Spleen (tissue), 11 donors: ENCODE measurements around the gene SLC39A11. TPM values are rescaled to one million over a fixed set of nuclear protein-coding genes. Genes with fewer than 3 reads are reported as not detected.

ENCODE experiments used
- DNase-seq: peaks from one replicate; pipeline ENCODE4 v3.0.0-alpha.2; 2020
- H3K27ac ChIP-seq, 8 donors: fragments of 200-600 bp; sonication (generic) in 7 of 8; 1 replicate in 4 of 8; 2 replicates in 4 of 8; pipeline versions ENCODE4 v1.5.0 to v1.8.0; 2016 to 2021; ENCODE audit warnings: inconsistent platforms in 4 of 8, mild to moderate bottlenecking in 4 of 8, moderate library complexity in 1 of 8
- H3K27me3 ChIP-seq, 7 donors: fragments of 200-600 bp; sonication (generic) in 6 of 7; replicated peaks in 1 of 7; 1 replicate in 4 of 7; 2 replicates in 3 of 7; pipeline versions ENCODE4 v1.5.0 to v1.8.0; 2016 to 2021; ENCODE audit warnings: inconsistent platforms in 3 of 7, mild to moderate bottlenecking in 1 of 7
- H3K36me3 ChIP-seq, 6 donors: fragments of 200-600 bp; sonication (generic) in 5 of 6; 1 replicate in 4 of 6; 2 replicates in 2 of 6; pipeline versions ENCODE4 v1.5.0 to v1.8.0; 2016 to 2021; ENCODE audit warnings: inconsistent platforms in 2 of 6
- H3K4me1 ChIP-seq, 6 donors: fragments of 200-600 bp; sonication (generic) in 5 of 6; 1 replicate in 3 of 6; 2 replicates in 3 of 6; pipeline versions ENCODE4 v1.5.0 to v1.8.0; 2016 to 2021; ENCODE audit warnings: inconsistent platforms in 3 of 6
- H3K4me3 ChIP-seq, 8 donors: fragments of 200-600 bp; sonication (generic) in 7 of 8; 1 replicate in 4 of 8; 2 replicates in 4 of 8; pipeline versions ENCODE4 v1.5.0 to v1.8.0; 2016 to 2021; ENCODE audit warnings: inconsistent platforms in 4 of 8, mild to moderate bottlenecking in 4 of 8, moderate library complexity in 2 of 8
- H3K9me3 ChIP-seq, 8 donors: fragments of 200-600 bp; sonication (generic) in 7 of 8; 1 replicate in 4 of 8; 2 replicates in 4 of 8; pipeline versions ENCODE4 v1.5.0 to v1.8.0; 2016 to 2021; ENCODE audit warnings: inconsistent platforms in 4 of 8
- POLR2A ChIP-seq, 3 donors: fragments of 450-650 bp; IDR thresholded peaks; one replicate each; pipeline ENCODE4 v1.5.1; 2017; ENCODE audit warnings: antibody characterized with exemption in 3 of 3, mild to moderate bottlenecking in 1 of 3
- POLR2AphosphoS5 ChIP-seq, 3 donors: sonication (generic); formaldehyde crosslinking; IDR thresholded peaks; one replicate each; pipeline ENCODE4 v1.5.1; 2017; ENCODE audit warnings: antibody characterized with exemption in 3 of 3
- WGBS, 5 donors: extraction: QIAGEN DNeasy Blood & Tissue Kit in 3 of 5; methylation state at CpG; one replicate each; pipeline versions ENCODE4 v1.1.5 to v1.1.7; 2013 to 2018; 5-methylcytosine and 5-hydroxymethylcytosine counted together
- intact Hi-C: fragments of 100-400 bp; cut with DNase I; formaldehyde crosslinking; loops from one replicate; pipeline ENCODE4 v1.15.0; 2023; ENCODE audit warnings: low total_unique reads
- polyA plus RNA-seq, 3 donors: library from polyadenylated mRNA; stranded (reverse); fragments of 200-250 nt; gene quantifications; one replicate each; pipeline ENCODE4 v1.2.1, GENCODE V29; 2013
- total RNA-seq, 7 donors: library from RNA; depleted of rRNA in 3 of 7; stranded (reverse); fragments of >200 nt in 3 of 7; fragmentation: NEBNext Ultra II Directional in 4 of 7; extraction: Animal tissue kit (Norgen Biotek cat#: 25700) in 4 of 7; gene quantifications; one replicate each; pipeline versions ENCODE4 v1.1.0 to v1.2.1, GENCODE V29; 2016 to 2021
- TF ChIP-seq, protein P1 (sequence below), 11 experiments: fragments of 200-600 bp in 7 of 11; fragments of 450-650 bp in 4 of 11; sonication (generic) in 4 of 11; IDR thresholded peaks in 8 of 11; conservative IDR thresholded peaks in 3 of 11; 1 replicate in 7 of 11; 2 replicates in 4 of 11; pipeline versions ENCODE4 v1.4.0 to v1.8.0; 2016 to 2021; ENCODE audit warnings: antibody characterized with exemption in 11 of 11, inconsistent platforms in 4 of 11, mild to moderate bottlenecking in 1 of 11
- donor health status: healthy with polysubstance abuse.
- donor health status: DM: no; HTN: no; CAD: no; lungs with moderate emphysema.
- donor health status: DM: no; HTN: no; CAD: no.
- donor health status: Bipolar disorder and iron deficiency.
- donor health status: healthy.
- donor health status: DM: no; HTN: no; CAD: no.
- donor health status: DM: yes; HTN: yes; CAD: no.

The SLC39A11 gene
- total and polyA plus RNA-seq, 10 donors = 4.1 to 45.2 (median 27.8) TPM

DNA sequence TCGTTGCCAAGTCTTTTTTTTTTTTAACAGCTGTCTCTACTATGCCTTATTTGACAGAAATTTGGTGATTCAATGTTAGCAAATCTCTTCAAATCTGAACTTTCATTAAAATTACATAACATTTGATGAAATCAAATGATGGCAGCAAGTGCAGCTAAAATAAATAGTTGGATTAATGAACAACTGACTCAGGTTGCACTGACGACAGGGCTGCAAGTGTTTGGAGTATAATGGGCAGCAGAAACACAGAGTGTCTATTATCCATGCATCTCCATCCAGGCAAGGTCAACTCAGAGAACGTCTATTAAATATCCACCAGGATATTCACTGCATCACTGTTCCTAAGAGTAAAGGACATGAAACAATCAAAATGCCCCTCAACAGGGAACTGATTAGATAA is 109.8 kb downstream of the SLC39A11 start:
- intact Hi-C loops = loop anchor here (10.0 kb wide), 2 partner anchors 172 to 258 kb away; no protein-coding TSS in a partner anchor
- 82 to 92% (median 85%) methylated on average over 3 of the region's 3 CpGs for WGBS, 5 donors
- DNase-seq = no peak
- H3K4me1 ChIP-seq = peaks cover 0 to 30% (median 13%) of the 10 kb centered on the region in 6 donors
- H3K4me3 ChIP-seq = no peak overlapping the region
- H3K36me3 ChIP-seq = no peaks in the 10 kb centered on the region
- H3K9me3 ChIP-seq = no peaks in the 10 kb centered on the region
- TF ChIP-seq POLR2A (IDR thresholded peaks at IDR 0.05) (no peak), POLR2AphosphoS5 (IDR thresholded peaks at IDR 0.05) (no peak)
- TF ChIP-seq, protein P1, sequence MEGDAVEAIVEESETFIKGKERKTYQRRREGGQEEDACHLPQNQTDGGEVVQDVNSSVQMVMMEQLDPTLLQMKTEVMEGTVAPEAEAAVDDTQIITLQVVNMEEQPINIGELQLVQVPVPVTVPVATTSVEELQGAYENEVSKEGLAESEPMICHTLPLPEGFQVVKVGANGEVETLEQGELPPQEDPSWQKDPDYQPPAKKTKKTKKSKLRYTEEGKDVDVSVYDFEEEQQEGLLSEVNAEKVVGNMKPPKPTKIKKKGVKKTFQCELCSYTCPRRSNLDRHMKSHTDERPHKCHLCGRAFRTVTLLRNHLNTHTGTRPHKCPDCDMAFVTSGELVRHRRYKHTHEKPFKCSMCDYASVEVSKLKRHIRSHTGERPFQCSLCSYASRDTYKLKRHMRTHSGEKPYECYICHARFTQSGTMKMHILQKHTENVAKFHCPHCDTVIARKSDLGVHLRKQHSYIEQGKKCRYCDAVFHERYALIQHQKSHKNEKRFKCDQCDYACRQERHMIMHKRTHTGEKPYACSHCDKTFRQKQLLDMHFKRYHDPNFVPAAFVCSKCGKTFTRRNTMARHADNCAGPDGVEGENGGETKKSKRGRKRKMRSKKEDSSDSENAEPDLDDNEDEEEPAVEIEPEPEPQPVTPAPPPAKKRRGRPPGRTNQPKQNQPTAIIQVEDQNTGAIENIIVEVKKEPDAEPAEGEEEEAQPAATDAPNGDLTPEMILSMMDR (IDR thresholded peaks at IDR 0.05 in 8 of 11, conservative IDR thresholded peaks at IDR 0.05 in 3 of 11) = no peak
- no peak overlapping the region for H3K27ac ChIP-seq
- H3K27me3 ChIP-seq = no peaks in the 10 kb centered on the region

DNA sequence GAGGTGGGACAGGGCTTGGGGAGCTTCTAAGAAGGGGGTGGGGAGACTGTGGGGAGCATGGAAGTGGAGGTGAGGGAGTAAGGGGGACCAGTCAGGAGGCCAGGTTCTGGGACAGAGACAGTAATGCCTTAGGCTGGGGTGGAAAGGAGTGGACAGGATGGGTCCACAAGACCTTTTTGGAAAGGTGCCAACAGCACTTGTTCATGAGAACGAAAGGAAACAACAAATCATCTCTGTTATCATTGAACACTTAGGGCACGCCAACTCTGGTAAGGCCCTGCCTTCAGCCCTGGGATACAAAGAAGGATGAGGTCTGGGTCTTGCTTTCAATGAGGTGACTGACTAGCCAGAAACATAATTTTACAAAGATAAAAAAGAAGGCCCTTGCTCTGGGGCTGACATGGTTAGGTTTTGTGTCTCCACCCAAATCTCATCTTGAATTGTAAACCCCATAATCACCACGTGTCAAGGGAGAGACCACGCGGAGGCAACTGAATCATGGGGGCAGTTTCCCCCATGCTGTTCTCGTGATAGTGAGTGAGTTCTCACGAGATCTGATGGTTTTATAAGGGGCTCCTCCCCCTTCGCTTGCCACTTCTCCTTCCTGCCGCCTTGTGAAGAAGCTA is 113.8 kb downstream of the SLC39A11 start:
- Histone ChIP-seq H3K27me3 (no peaks in the 10 kb centered on the region), H3K36me3 (no peaks in the 10 kb centered on the region), H3K4me1 (peaks cover 0 to 30% (median 15%) of the 10 kb centered on the region in 6 donors), H3K4me3 (no peak overlapping the region), H3K9me3 (peaks cover 0 to 3% (median 0%) of the 10 kb centered on the region in 8 donors), H3K27ac (peak overlapping the region in 1 of 8 donors; percentile 57)
- DNase-seq = no peak
- intact Hi-C loops = no loop called here
- 78 to 83% (median 81%) methylated on average over 9 of the region's 9 CpGs for WGBS, 5 donors
- TF ChIP-seq POLR2AphosphoS5 (IDR thresholded peaks at IDR 0.05) = no peak
- TF ChIP-seq POLR2A (IDR thresholded peaks at IDR 0.05) = no peak
- TF ChIP-seq, protein P1 (IDR thresholded peaks at IDR 0.05 in 8 of 11, conservative IDR thresholded peaks at IDR 0.05 in 3 of 11) = no peak

DNA sequence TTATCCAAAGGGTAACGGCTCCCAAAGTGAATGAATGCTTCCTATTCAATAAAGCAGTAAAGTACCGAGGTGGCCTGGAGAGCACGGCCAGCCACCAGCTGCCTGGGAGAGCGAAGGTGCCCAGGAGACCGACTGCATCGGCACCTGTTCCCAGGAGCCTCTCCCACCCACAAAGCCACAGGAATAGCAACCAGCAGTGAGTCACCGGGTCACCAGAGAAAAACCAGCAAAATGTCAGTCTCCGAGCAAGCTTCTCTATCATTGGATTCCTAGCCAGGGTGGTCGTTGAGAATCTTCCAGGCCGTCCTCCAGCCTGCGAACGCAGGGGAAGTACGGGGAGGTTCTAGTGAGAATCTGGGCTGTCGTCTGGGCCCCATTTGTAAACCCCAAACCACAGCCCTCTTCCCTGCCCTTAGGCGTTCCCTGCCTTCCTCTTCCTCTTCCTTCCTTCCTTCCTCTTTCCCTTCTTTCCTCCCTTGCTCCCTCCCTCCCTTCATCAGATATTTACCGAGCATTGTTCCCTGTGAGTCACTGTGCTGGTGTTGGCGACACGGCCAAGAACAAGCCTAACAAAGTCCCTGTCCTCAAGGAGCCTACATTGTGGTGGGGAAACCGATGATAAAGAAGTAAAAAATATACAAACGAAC is 114.6 kb downstream of the SLC39A11 start:
- no peaks in the 10 kb centered on the region for H3K36me3 ChIP-seq
- no peak overlapping the region for H3K4me3 ChIP-seq
- TF ChIP-seq POLR2AphosphoS5 (IDR thresholded peaks at IDR 0.05) (no peak), POLR2A (IDR thresholded peaks at IDR 0.05) (no peak)
- TF ChIP-seq, protein P1 (IDR thresholded peaks at IDR 0.05 in 8 of 11, conservative IDR thresholded peaks at IDR 0.05 in 3 of 11) = no peak
- H3K9me3 ChIP-seq = peaks cover 0 to 3% (median 0%) of the 10 kb centered on the region in 8 donors
- H3K27ac ChIP-seq = peak overlapping the region in 3 of 8 donors; percentile 1 to 57 (median 36)
- 66 to 80% (median 73%) methylated on average over 20 of the region's 20 CpGs for WGBS, 5 donors
- no peak for DNase-seq
- intact Hi-C loops = no loop called here
- H3K27me3 ChIP-seq = no peaks in the 10 kb centered on the region
- peaks cover 0 to 30% (median 15%) of the 10 kb centered on the region in 6 donors for H3K4me1 ChIP-seq
